Ascending aorta (tissue), 2 donors: ENCODE measurements around the gene CAND2. TPM values are rescaled to one million over a fixed set of nuclear protein-coding genes. Genes with fewer than 3 reads are reported as not detected.
"Not testable (repeated sequence)": the region's sequence is repeated elsewhere in the genome, so short reads cannot be mapped to it uniquely, and the experiment has no call there.

Source experiments
- DNase-seq, 2 donors: peaks; one replicate each; pipeline ENCODE4 v3.0.0-alpha.2; 2019; ENCODE audit warnings: low spot score in 2 of 2
- H3K27ac ChIP-seq, 2 donors: fragments of 200-600 bp; sonication (generic); one replicate each; pipeline ENCODE4 v1.5.1; 2016 to 2017; ENCODE audit warnings: mild to moderate bottlenecking in 1 of 2
- H3K27me3 ChIP-seq: fragments of 200-600 bp; sonication (generic); one replicate; pipeline ENCODE4 v1.5.1; 2017
- H3K36me3 ChIP-seq, 2 donors: fragments of 200-600 bp; sonication (generic); one replicate each; pipeline ENCODE4 v1.5.1; 2016
- H3K4me1 ChIP-seq, 2 donors: fragments of 200-600 bp; sonication (generic); one replicate each; pipeline ENCODE4 v1.5.1; 2016 to 2017; ENCODE audit warnings: mild to moderate bottlenecking in 1 of 2
- H3K4me3 ChIP-seq, 2 donors: fragments of 200-600 bp; sonication (generic); one replicate each; pipeline ENCODE4 v1.5.1; 2016 to 2017; ENCODE audit warnings: mild to moderate bottlenecking in 1 of 2
- H3K9me3 ChIP-seq, 2 donors: fragments of 200-600 bp; sonication (generic); one replicate each; pipeline ENCODE4 v1.5.1; 2016
- intact Hi-C: fragments of 100-400 bp; cut with DNase I; formaldehyde crosslinking; loops from one replicate; pipeline ENCODE4 v1.15.1; 2023
- total RNA-seq: library from RNA; depleted of rRNA; stranded (reverse); fragments of >200 nt; gene quantifications from one replicate; pipeline ENCODE4 v1.1.0, GENCODE V29; 2016
- TF ChIP-seq, protein P1 (sequence below), 3 experiments: fragments of 200-600 bp in 2 of 3; fragments of 450-650 bp in 1 of 3; sonication (generic) in 2 of 3; IDR thresholded peaks; one replicate each; pipeline ENCODE4 v1.5.1; 2016 to 2019; ENCODE audit warnings: antibody characterized with exemption in 3 of 3, mild to moderate bottlenecking in 1 of 3, moderate library complexity in 1 of 3

Gene CAND2
- total RNA-seq, 1 donor from 2014 or later, result 14.4 TPM

DNA sequence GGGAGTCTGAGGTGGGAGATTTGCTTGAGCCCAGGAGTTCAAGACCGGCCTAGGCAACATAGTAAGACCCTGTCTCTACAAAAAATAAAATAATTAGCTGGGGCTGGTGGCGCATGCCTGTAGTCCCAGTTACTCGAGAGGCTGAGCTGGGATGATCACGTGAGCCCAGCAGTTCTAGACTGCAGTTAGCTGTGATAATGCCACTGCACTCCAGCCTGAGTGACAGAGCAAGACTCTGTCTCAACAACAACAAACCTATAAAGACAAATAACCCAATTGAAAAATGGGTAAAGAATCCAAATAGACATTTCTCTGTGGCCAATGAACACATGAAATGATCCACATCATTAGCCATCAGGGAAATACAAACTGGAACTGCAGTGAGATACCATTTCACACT lies 46.0 kb downstream of the CAND2 start:
- intact Hi-C loops, result loop anchor here (5.0 kb wide), 1 partner anchor 360 kb away; the partner anchor contains the start of gene TSEN2
- Histone ChIP-seq H3K9me3 (no peaks in the 10 kb centered on the region), H3K27me3 (no peaks in the 10 kb centered on the region), H3K27ac (no peak overlapping the region), H3K4me1 (peaks cover 0 to 19% of the 10 kb centered on the region in 2 donors), H3K36me3 (peaks cover 6 to 20% of the 10 kb centered on the region in 2 donors), H3K4me3 (no peak overlapping the region)
- no peak for DNase-seq
- TF ChIP-seq, protein P1, sequence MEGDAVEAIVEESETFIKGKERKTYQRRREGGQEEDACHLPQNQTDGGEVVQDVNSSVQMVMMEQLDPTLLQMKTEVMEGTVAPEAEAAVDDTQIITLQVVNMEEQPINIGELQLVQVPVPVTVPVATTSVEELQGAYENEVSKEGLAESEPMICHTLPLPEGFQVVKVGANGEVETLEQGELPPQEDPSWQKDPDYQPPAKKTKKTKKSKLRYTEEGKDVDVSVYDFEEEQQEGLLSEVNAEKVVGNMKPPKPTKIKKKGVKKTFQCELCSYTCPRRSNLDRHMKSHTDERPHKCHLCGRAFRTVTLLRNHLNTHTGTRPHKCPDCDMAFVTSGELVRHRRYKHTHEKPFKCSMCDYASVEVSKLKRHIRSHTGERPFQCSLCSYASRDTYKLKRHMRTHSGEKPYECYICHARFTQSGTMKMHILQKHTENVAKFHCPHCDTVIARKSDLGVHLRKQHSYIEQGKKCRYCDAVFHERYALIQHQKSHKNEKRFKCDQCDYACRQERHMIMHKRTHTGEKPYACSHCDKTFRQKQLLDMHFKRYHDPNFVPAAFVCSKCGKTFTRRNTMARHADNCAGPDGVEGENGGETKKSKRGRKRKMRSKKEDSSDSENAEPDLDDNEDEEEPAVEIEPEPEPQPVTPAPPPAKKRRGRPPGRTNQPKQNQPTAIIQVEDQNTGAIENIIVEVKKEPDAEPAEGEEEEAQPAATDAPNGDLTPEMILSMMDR (IDR thresholded peaks at IDR 0.05), result no peak

DNA sequence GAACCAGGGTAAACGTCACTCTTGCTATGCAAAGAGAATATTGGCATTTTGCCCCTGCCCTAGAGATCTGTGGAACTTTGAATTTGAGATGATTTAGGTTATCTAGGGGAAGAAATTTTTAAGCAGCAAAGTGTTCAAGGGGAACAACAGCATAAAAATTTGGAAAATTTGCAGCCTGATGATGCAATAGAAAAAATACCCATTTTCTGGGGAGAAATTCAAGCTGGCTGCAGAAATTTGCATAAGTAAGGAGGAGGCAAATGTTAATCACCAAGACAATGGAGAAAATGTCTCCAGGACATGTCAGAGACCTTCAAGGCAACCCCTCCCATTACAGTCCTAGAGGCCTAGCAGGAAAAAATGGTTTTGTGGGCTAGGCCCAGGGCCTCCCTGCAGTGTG lies 49.3 kb downstream of the CAND2 start:
- no peaks in the 10 kb centered on the region for H3K9me3 ChIP-seq
- no peaks in the 10 kb centered on the region for H3K4me1 ChIP-seq
- H3K36me3 ChIP-seq, result no peaks in the 10 kb centered on the region
- H3K27me3 ChIP-seq, result no peaks in the 10 kb centered on the region
- H3K4me3 ChIP-seq, result no peak overlapping the region
- intact Hi-C loops, result no loop called here
- H3K27ac ChIP-seq, result no peak overlapping the region
- DNase-seq, result no peak
- TF ChIP-seq, protein P1 (IDR thresholded peaks at IDR 0.05), result no peak

DNA sequence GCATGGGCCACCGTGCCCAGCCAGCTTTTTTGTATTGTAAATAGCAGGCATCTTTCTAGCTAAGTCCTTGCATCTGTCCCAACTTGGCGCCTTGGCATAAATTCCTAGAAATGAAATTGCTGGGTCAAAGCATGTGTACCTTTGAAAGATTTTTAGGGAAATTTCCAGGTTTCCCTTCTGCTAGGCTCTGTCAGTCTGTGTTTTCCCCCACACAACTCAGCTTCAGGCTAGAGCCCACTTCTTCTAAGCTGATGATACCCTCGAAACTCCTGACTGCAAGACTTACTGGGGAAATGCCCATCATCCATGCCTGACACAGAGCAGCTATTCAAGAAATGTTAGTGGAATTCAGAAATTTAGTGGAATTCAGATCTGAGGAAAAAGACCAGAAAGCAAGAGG lies 55.7 kb downstream of the CAND2 start:
- Histone ChIP-seq H3K9me3 (no peaks in the 10 kb centered on the region), H3K27me3 (no peaks in the 10 kb centered on the region), H3K27ac (no peak overlapping the region), H3K36me3 (no peaks in the 10 kb centered on the region), H3K4me1 (no peaks in the 10 kb centered on the region), H3K4me3 (no peak overlapping the region)
- DNase-seq, result no peak
- TF ChIP-seq, protein P1 (IDR thresholded peaks at IDR 0.05), result no peak
- intact Hi-C loops, result no loop called here

DNA sequence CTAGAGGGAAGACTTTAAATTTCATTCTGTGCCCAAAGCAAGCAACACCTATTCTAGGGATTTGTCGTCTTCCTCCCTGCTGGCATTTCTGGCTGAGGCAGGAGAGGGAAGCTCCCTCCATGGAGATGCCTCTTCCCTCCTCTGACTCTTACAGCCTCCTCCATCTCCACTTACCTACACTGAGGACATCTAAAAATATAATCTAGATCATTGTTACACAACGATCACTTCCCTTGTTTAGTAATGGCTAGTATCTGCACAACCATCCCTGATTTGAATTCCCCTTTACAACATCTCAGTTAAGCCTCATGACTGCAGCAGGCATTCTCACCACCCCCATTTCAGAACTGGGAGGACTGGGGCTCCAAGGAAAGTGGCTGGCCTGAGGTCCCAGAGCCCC lies 57.4 kb downstream of the CAND2 start:
- intact Hi-C loops, H3K4me1 ChIP-seq, H3K36me3 ChIP-seq, H3K27ac ChIP-seq, H3K4me3 ChIP-seq, DNase-seq, H3K9me3 ChIP-seq, H3K27me3 ChIP-seq: not testable (repeated sequence)

DNA sequence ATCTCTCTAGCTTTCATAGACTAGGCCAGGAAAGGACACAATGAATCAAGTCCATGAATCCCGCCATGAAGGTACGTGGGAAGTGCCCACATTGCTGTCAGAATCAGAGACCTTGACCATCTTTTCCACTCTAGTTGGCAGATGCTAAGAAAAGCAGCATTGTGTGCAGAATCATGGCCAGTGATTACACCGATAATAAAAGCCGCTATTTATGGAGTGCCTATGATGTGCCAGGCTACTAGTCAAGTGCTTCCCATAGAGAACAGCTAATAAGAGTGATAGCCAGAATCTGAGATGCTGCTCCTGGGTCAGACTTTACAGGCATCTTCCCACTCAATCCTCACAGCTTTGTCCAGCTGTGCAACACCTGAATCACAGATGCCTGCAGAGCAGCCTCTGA lies 58.1 kb downstream of the CAND2 start:
- intact Hi-C loops, result no loop called here
- TF ChIP-seq, protein P1 (IDR thresholded peaks at IDR 0.05), result no peak
- Histone ChIP-seq H3K4me1 (no peaks in the 10 kb centered on the region), H3K27me3 (no peaks in the 10 kb centered on the region), H3K9me3 (no peaks in the 10 kb centered on the region), H3K27ac (no peak overlapping the region), H3K36me3 (no peaks in the 10 kb centered on the region), H3K4me3 (no peak overlapping the region)
- no peak for DNase-seq

DNA sequence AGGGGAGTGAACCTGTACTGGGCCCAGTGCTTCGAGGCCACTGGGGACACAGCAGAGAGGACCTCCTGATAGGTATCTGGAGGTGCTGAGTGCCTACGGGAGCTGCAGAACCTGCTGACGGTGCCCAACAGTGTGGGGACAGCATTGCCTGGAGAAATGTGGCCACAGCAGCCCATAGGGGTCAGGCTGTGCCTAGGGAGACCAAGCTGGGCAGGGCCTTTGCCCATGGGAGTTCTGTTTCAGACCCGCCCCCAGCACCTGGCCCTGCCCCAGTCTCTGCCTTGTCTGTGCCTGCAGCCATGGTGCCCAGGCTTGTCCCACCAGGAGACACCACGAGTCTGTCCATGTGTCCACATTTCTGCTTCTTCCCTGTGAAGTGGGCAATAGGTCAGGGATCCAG lies 60.1 kb downstream of the CAND2 start:
- Histone ChIP-seq H3K9me3 (no peaks in the 10 kb centered on the region), H3K36me3 (no peaks in the 10 kb centered on the region), H3K4me1 (no peaks in the 10 kb centered on the region), H3K4me3 (no peak overlapping the region), H3K27me3 (no peaks in the 10 kb centered on the region), H3K27ac (no peak overlapping the region)
- TF ChIP-seq, protein P1 (IDR thresholded peaks at IDR 0.05), result no peak
- intact Hi-C loops, result no loop called here
- DNase-seq, result no peak
